OCI-LY3 (cell line): ENCODE measurements around the gene COPZ2.

Experiments used
- H2AFZ ChIP-seq: fragments of 200-600, 300-600 bp; shearing (Covaris generic); 2 replicates; pipeline ENCODE4 v1.6.0; 2014; ENCODE audit warnings: antibody characterized with exemption, low read depth, low read length
- H3K27ac ChIP-seq: fragments of 200-600, 300-600 bp; sonication (generic); 2 replicates; pipeline ENCODE4 v1.5.1; 2014; ENCODE audit warnings: mild to moderate bottlenecking, low read length, moderate library complexity, mixed read lengths
- H3K27me3 ChIP-seq: fragments of 200-600, 300-600 bp; sonication (generic); 2 replicates; pipeline ENCODE4 v1.6.1; 2014; ENCODE audit warnings: low read depth, low read length, mixed read lengths
- H3K36me3 ChIP-seq: fragments of 200-600, 300-600 bp; sonication (generic); replicated peaks from 2 replicates; pipeline ENCODE3; 2014; ENCODE audit warnings: low read depth, low read length, mixed read lengths
- H3K4me1 ChIP-seq: fragments of 300-600, 200-600 bp; sonication (generic); 2 replicates; pipeline ENCODE4 v1.6.1; 2014; ENCODE audit warnings: low read length, mixed read lengths
- H3K4me2 ChIP-seq: fragments of 200-600, 300-600 bp; sonication (generic); 2 replicates; pipeline ENCODE4 v1.6.1; 2014; ENCODE audit warnings: low read length, mixed read lengths
- H3K4me3 ChIP-seq: fragments of 300-600, 200-600 bp; sonication (generic); 2 replicates; pipeline ENCODE4 v1.5.1; 2014; ENCODE audit warnings: antibody characterized with exemption, mild to moderate bottlenecking, low read length, moderate library complexity
- H3K79me2 ChIP-seq: fragments of 300-600, 200-600 bp; shearing (Covaris generic); 2 replicates; pipeline ENCODE4 v1.6.1; 2014; ENCODE audit warnings: mild to moderate bottlenecking, low read length, mixed read lengths
- H3K9ac ChIP-seq: fragments of 300-600, 200-600 bp; shearing (Covaris generic); 2 replicates; pipeline ENCODE4 v1.6.0; 2014; ENCODE audit warnings: mild to moderate bottlenecking, low read length, moderate library complexity
- H3K9me3 ChIP-seq: fragments of 200-600, 300-600 bp; shearing (Covaris generic); 2 replicates; pipeline ENCODE4 v1.6.1; 2014; ENCODE audit warnings: low read length, mixed read lengths; ENCODE audit not compliant: insufficient read depth
- H4K20me1 ChIP-seq: fragments of 200-600, 300-600 bp; sonication (generic); 2 replicates; pipeline ENCODE4 v1.6.1; 2016; ENCODE audit warnings: low read length, mixed read lengths; ENCODE audit not compliant: insufficient read depth
- EZH2phosphoT487 ChIP-seq: fragments of 200-600 bp; shearing (Covaris generic); IDR thresholded peaks from 2 replicates; pipeline ENCODE4 v1.6.1; 2018; ENCODE audit warnings: antibody characterized with exemption, mixed run types, low read depth
- TF ChIP-seq, protein P1 (sequence below): fragments of 200-600, 300-600 bp; sonication (generic); IDR thresholded peaks from 2 replicates; pipeline ENCODE4 v1.5.1; 2014; ENCODE audit warnings: antibody characterized with exemption, low read length, low read depth

Gene COPZ2

DNA sequence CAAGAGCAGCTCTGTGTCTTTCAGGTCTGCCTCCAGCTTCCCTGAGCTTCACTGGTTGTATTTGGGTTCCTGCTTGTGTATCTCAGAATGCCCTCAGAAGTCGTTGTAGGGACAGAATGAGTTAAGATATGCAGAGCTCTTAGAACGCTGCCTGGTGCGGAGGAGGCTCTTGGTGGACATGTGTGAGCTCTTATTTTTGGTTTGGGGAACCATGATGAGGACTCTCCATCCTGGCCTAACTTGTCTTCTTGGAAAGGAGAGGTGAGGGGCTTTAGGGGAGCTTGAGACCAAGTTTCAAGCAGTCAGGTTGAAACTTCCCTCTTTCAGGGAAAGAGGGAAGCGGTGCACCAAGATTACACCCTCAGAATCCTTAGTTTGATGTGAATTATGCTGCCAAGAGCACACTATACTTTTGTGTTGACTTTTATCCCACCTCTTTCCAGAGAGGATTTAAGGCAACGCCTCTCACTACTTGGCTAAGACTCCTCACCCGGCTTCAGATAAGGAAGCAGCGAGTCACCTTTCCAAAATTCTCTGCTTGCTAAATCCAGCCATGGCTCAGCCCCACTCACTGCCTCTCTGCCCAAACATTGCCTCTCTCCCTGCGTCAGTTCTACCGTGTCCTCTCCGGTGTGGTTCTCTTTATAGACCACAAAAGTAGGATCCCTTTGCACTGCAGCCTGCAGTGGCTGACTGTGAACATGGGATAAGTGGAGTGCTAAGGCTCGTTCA lies 53.9 kb downstream of the COPZ2 start:
- H3K27me3 ChIP-seq, result no peaks in the 10 kb centered on the region
- H4K20me1 ChIP-seq, result no peaks in the 10 kb centered on the region
- peaks cover 36% of the 10 kb centered on the region for H3K36me3 ChIP-seq
- no peak overlapping the region for H3K9ac ChIP-seq
- no peak overlapping the region for H3K27ac ChIP-seq
- H2AFZ ChIP-seq, result no peak overlapping the region
- no peaks in the 10 kb centered on the region for H3K9me3 ChIP-seq
- no peak overlapping the region for H3K4me2 ChIP-seq
- TF ChIP-seq, protein P1, sequence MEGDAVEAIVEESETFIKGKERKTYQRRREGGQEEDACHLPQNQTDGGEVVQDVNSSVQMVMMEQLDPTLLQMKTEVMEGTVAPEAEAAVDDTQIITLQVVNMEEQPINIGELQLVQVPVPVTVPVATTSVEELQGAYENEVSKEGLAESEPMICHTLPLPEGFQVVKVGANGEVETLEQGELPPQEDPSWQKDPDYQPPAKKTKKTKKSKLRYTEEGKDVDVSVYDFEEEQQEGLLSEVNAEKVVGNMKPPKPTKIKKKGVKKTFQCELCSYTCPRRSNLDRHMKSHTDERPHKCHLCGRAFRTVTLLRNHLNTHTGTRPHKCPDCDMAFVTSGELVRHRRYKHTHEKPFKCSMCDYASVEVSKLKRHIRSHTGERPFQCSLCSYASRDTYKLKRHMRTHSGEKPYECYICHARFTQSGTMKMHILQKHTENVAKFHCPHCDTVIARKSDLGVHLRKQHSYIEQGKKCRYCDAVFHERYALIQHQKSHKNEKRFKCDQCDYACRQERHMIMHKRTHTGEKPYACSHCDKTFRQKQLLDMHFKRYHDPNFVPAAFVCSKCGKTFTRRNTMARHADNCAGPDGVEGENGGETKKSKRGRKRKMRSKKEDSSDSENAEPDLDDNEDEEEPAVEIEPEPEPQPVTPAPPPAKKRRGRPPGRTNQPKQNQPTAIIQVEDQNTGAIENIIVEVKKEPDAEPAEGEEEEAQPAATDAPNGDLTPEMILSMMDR, result no peak
- no peak for TF ChIP-seq EZH2phosphoT487
- no peaks in the 10 kb centered on the region for H3K4me1 ChIP-seq
- no peaks in the 10 kb centered on the region for H3K79me2 ChIP-seq
- H3K4me3 ChIP-seq, result no peak overlapping the region

DNA sequence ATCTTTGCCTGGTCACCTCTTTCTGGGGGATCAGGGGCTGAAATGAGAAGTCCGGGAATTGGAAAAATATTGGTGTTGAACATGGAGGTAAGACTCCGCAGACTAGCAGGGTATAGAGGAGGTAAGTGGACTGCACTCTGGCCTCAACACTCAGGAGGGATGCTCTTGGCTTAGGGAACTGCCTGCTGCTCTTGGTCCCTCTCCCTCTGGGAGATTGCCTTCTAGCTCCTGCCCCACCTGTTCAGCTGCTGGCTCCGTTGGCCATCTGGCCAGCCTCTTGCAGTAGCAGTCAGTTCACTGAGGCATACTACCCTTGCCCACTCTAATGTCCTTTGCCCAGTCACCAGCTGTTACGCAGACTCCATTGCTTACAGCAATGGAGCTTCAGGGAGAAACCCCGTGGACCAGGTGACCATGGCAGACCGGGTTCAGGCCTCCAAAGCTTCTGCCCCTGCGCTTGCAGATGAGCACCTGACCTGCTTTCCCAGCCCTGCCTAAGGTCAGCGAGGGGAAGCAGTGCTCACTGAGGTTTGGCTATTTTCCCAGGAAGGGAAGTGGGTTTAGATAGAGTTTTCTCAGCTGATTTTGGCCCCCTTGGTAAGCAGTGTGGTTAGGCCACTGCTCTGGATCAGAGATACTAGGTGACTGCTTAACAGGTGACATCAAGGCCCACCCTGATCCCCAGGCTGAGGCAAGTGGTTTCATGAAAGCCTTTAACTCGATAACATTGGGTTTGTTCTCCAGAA lies 54.8 kb downstream of the COPZ2 start:
- Histone ChIP-seq H2AFZ (no peak overlapping the region), H3K27me3 (no peaks in the 10 kb centered on the region), H3K4me1 (no peaks in the 10 kb centered on the region), H3K79me2 (no peaks in the 10 kb centered on the region), H3K4me3 (no peak overlapping the region), H3K4me2 (no peak overlapping the region), H3K9me3 (no peaks in the 10 kb centered on the region), H3K9ac (no peak overlapping the region), H3K36me3 (peaks cover 39% of the 10 kb centered on the region), H3K27ac (no peak overlapping the region), H4K20me1 (no peaks in the 10 kb centered on the region)
- TF ChIP-seq, protein P1, result no peak
- no peak for TF ChIP-seq EZH2phosphoT487

DNA sequence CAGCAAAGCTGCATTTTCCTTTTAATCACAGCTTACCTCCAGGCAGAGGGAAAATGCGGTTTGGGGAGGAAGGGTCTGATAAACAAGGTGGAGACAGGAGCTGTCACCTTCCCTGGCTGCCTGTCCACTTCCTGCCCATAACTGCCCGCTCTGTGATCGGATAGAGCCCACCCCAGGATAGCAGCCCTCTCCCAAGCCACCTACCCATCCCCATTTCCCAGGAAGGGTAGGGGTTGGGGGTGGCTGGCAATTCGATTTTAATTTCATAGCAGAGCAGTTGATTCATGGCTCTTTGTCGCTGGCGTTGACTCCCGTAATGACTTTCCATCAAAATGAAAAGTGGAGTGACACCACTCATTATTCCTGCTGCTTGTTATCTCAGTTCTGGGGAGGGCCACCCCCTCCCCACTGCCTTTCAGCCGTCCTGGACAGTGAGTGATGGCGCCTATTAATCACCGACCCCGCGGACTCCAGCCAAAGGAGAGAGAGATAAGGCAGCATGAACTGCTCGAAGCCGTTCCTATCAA lies 55.4 kb downstream of the COPZ2 start:
- Histone ChIP-seq H4K20me1 (no peaks in the 10 kb centered on the region), H3K4me2 (no peak overlapping the region), H3K9me3 (no peaks in the 10 kb centered on the region), H3K4me1 (no peaks in the 10 kb centered on the region), H3K36me3 (peaks cover 43% of the 10 kb centered on the region), H3K4me3 (no peak overlapping the region), H3K27ac (no peak overlapping the region), H3K9ac (no peak overlapping the region), H3K79me2 (no peaks in the 10 kb centered on the region), H3K27me3 (no peaks in the 10 kb centered on the region), H2AFZ (no peak overlapping the region)
- TF ChIP-seq, protein P1, result no peak
- no peak for TF ChIP-seq EZH2phosphoT487

DNA sequence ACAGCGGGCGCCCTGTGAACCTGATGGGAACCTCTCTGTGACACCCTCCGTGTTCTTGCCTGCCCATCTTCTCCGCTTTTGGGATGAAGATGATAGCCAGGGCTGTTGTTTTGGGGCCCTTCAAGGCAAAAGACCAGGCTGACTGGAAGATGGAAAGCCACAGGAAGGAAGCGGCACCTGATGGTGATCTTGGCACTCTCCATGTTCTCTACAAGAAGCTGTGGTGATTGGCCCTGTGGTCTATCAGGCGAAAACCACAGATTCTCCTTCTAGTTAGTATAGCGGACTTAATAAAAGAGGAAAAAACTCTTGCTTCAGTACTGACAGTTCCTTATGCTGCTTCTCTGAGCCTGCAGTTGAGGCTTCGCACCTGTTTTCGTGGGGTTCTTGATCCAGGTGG lies 56.1 kb downstream of the COPZ2 start:
- no peak for TF ChIP-seq EZH2phosphoT487
- TF ChIP-seq, protein P1, result no peak
- Histone ChIP-seq H3K4me3 (no peak overlapping the region), H3K9me3 (no peaks in the 10 kb centered on the region), H3K9ac (no peak overlapping the region), H3K27ac (no peak overlapping the region), H3K4me1 (no peaks in the 10 kb centered on the region), H3K27me3 (no peaks in the 10 kb centered on the region), H4K20me1 (no peaks in the 10 kb centered on the region), H2AFZ (no peak overlapping the region), H3K4me2 (no peak overlapping the region), H3K79me2 (no peaks in the 10 kb centered on the region), H3K36me3 (peaks cover 43% of the 10 kb centered on the region)
